COR-L47 (cell line): ENCODE measurements around the gene ADAMTS9.
A peak's percentile ranks its signal among the peaks of the same experiment; 100 is the strongest.

Experiments used
- DNase-seq: peaks from one replicate; lab custom pipeline; 2025; lab: John Stamatoyannopoulos, UW

The ADAMTS9 gene

GRCh38 chr3:64617610-64618009 is 70.2 kb downstream of the ADAMTS9 start:
- no peak for DNase-seq

GRCh38 chr3:64616953-64617352 is 70.8 kb downstream of the ADAMTS9 start:
- DNase-seq = no peak

- DNase-seq = no peak
Observed at GRCh38 chr3:64612916-64613526, 74.8 kb downstream of the ADAMTS9 start.

GRCh38 chr3:64612082-64612860 is 75.5 kb downstream of the ADAMTS9 start:
- DNase-seq = no peak

GRCh38 chr3:64608741-64609140 is 79.1 kb downstream of the ADAMTS9 start:
- no peak for DNase-seq

- no peak for DNase-seq
Observed at GRCh38 chr3:64607032-64607551, 80.7 kb downstream of the ADAMTS9 start.

- no peak for DNase-seq
Observed at GRCh38 chr3:64604313-64604712, 83.5 kb downstream of the ADAMTS9 start.

- DNase-seq = no peak
Observed at GRCh38 chr3:64601824-64602223, 86.0 kb downstream of the ADAMTS9 start.

- DNase-seq = no peak
Observed at GRCh38 chr3:64600246-64600950, 87.4 kb downstream of the ADAMTS9 start.

- peak; percentile 37 for DNase-seq
Observed at GRCh38 chr3:64599651-64600050, 88.1 kb downstream of the ADAMTS9 start.

GRCh38 chr3:64595253-64595694 is 92.5 kb downstream of the ADAMTS9 start:
- DNase-seq = no peak

- DNase-seq = no peak
Observed at GRCh38 chr3:64594134-64594533, 93.7 kb downstream of the ADAMTS9 start.

- DNase-seq = peak; percentile 2
Observed at GRCh38 chr3:64593350-64593749, 94.5 kb downstream of the ADAMTS9 start.

- no peak for DNase-seq
Observed at GRCh38 chr3:64591615-64592014, 96.2 kb downstream of the ADAMTS9 start.

- DNase-seq = no peak
Observed at GRCh38 chr3:64588380-64588779, 99.4 kb downstream of the ADAMTS9 start.

GRCh38 chr3:64586952-64587351 is 100.8 kb downstream of the ADAMTS9 start:
- no peak for DNase-seq

- no peak for DNase-seq
Observed at GRCh38 chr3:64584179-64584578, 103.6 kb downstream of the ADAMTS9 start.

- no peak for DNase-seq
Observed at GRCh38 chr3:64578797-64579196, 109.0 kb downstream of the ADAMTS9 start.

GRCh38 chr3:64578062-64578770 is 109.6 kb downstream of the ADAMTS9 start:
- no peak for DNase-seq

- DNase-seq = no peak
Observed at GRCh38 chr3:64576211-64576775, 111.5 kb downstream of the ADAMTS9 start.

GRCh38 chr3:64575211-64575844 is 112.5 kb downstream of the ADAMTS9 start:
- DNase-seq = no peak
